Fibroblast of skin of abdomen (primary cell): Measurements from ENCODE around the gene PARP8. TPM values are rescaled to one million over a fixed set of nuclear protein-coding genes. Genes with fewer than 3 reads are reported as not detected.
"Not testable (repeated sequence)": the region's sequence is repeated elsewhere in the genome, so short reads cannot be mapped to it uniquely, and the experiment has no call there.

ENCODE experiments used
- DNase-seq: peaks from one replicate; pipeline ENCODE4 v3.0.0-alpha.2; 2013
- polyA plus RNA-seq, 2 experiments: library from polyadenylated mRNA; unstranded; fragments of 120-200 nt; gene quantifications; one replicate each; pipeline ENCODE4 v1.2.1, GENCODE V29; 2013; ENCODE audit not compliant: insufficient read length in 2 of 2

The PARP8 gene
- polyA plus RNA-seq (2013, experiment 1 of 2; ENCODE audit: insufficient read length), result 7.1 TPM
- 7.3 TPM for polyA plus RNA-seq (2013, experiment 2 of 2; ENCODE audit: insufficient read length)

GRCh38 chr5:50666261-50667022 lies at the start of gene PARP8:
Gene PARP8 (plus strand): TSS chr5:50666637. CDS start chr5:50667096, 459 bp downstream.
- peak; percentile 47 for DNase-seq

GRCh38 chr5:50623666-50624065 lies 42.8 kb upstream of the PARP8 start:
- DNase-seq, result no peak

GRCh38 chr5:50634866-50635265 lies 31.6 kb upstream of the PARP8 start:
- DNase-seq, result not testable (repeated sequence)

GRCh38 chr5:50637576-50637975 lies 28.9 kb upstream of the PARP8 start:
- not testable (repeated sequence) for DNase-seq

- DNase-seq, result no peak
Observed at GRCh38 chr5:50646591-50646990, 19.8 kb upstream of the PARP8 start.

- DNase-seq, result no peak
Observed at GRCh38 chr5:50647726-50648125, 18.7 kb upstream of the PARP8 start.

- no peak for DNase-seq
Observed at GRCh38 chr5:50653946-50654345, 12.5 kb upstream of the PARP8 start.

GRCh38 chr5:50655067-50655809 lies 11.2 kb upstream of the PARP8 start:
- DNase-seq, result no peak

- no peak for DNase-seq
Observed at GRCh38 chr5:50655810-50656205, 10.6 kb upstream of the PARP8 start.

- no peak for DNase-seq
Observed at GRCh38 chr5:50657044-50657443, 9.4 kb upstream of the PARP8 start.

GRCh38 chr5:50658246-50658645 lies 8.2 kb upstream of the PARP8 start:
- no peak for DNase-seq

GRCh38 chr5:50663636-50664035 lies 2.8 kb upstream of the PARP8 start:
- DNase-seq, result no peak

GRCh38 chr5:50665091-50665490 lies 1.3 kb upstream of the PARP8 start:
- DNase-seq, result no peak

GRCh38 chr5:50665761-50666202 lies 655 bp upstream of the PARP8 start:
- not testable (repeated sequence) for DNase-seq

GRCh38 chr5:50667023-50667652 lies 701 bp downstream of the PARP8 start:
- peak; percentile 48 for DNase-seq

GRCh38 chr5:50667653-50668595 lies 1.5 kb downstream of the PARP8 start:
- peak; percentile 61 for DNase-seq

GRCh38 chr5:50668636-50669035 lies 2.2 kb downstream of the PARP8 start:
- not testable (repeated sequence) for DNase-seq

- no peak for DNase-seq
Observed at GRCh38 chr5:50672663-50673062, 6.2 kb downstream of the PARP8 start.

- DNase-seq, result not testable (repeated sequence)
Observed at GRCh38 chr5:50673444-50673843, 7.0 kb downstream of the PARP8 start.

- DNase-seq, result no peak
Observed at GRCh38 chr5:50675385-50675784, 8.9 kb downstream of the PARP8 start.

- DNase-seq, result not testable (repeated sequence)
Observed at GRCh38 chr5:50679554-50679953, 13.1 kb downstream of the PARP8 start.

- DNase-seq, result no peak
Observed at GRCh38 chr5:50684721-50685120, 18.3 kb downstream of the PARP8 start.
